Cardiac septum (tissue), 1 donor: Measurements from ENCODE around the gene CACFD1. TPM values are rescaled to one million over a fixed set of nuclear protein-coding genes. Genes with fewer than 3 reads are reported as not detected.

Experiments used
- total RNA-seq: library from RNA; stranded (reverse); fragmentation: NEBNext Ultra II Directional; extraction: Animal tissue kit (Norgen Biotek cat#: 25700); gene quantifications from one replicate; pipeline ENCODE4 v1.2.1, GENCODE V29; 2021
- donor health status: DM: no; HTN: no; CAD: no.

The CACFD1 gene
- total RNA-seq, 1 donor from 2014 or later: 15.0 TPM

Other genes starting within 250 kb of the CACFD1 start
- 2.0 TPM for gene ABO, start 184.8 kb upstream of the CACFD1 start, total RNA-seq
- 14.2 TPM for gene SURF6, start 123.8 kb upstream of the CACFD1 start, total RNA-seq
- gene MED22, start 111.8 kb upstream of the CACFD1 start, total RNA-seq: 20.2 TPM
- 761 TPM for gene RPL7A, start 111.8 kb upstream of the CACFD1 start, total RNA-seq
- gene SURF1, start 103.5 kb upstream of the CACFD1 start, total RNA-seq: 58.7 TPM
- 12.5 TPM for gene SURF2, start 103.4 kb upstream of the CACFD1 start, total RNA-seq
- 80.2 TPM for gene SURF4, start 83.9 kb upstream of the CACFD1 start, total RNA-seq
- 0.62 TPM for gene STKLD1, start 83.6 kb upstream of the CACFD1 start, total RNA-seq
- 12.2 TPM for gene REXO4, start 42.0 kb upstream of the CACFD1 start, total RNA-seq
- gene ADAMTS13, start 37.6 kb upstream of the CACFD1 start, total RNA-seq: 3.3 TPM
- 3.6 TPM for gene SLC2A6, start 19.1 kb downstream of the CACFD1 start, total RNA-seq
- gene MYMK, start 65.0 kb downstream of the CACFD1 start, total RNA-seq: not detected
- 9.6 TPM for gene ADAMTSL2, start 74.7 kb downstream of the CACFD1 start, total RNA-seq
- gene FAM163B, start 149.4 kb downstream of the CACFD1 start, total RNA-seq: not detected
- not detected for gene DBH, start 176.4 kb downstream of the CACFD1 start, total RNA-seq